Subcutaneous abdominal adipose tissue (tissue), 5 donors: ENCODE results near the gene GLT1D1.

Experiments
- H3K27ac ChIP-seq: one replicate; pipeline ENCODE4 v1.7.0; 2013; ENCODE audit warnings: low read depth, mild to moderate bottlenecking, inconsistent platforms, low read length, moderate library complexity
- H3K27me3 ChIP-seq, 5 donors: one replicate each; pipeline ENCODE4 v1.7.0; 2013; ENCODE audit warnings: low read length in 5 of 5, inconsistent platforms in 1 of 5; ENCODE audit not compliant: control insufficient read depth in 5 of 5, insufficient read depth in 4 of 5
- H3K36me3 ChIP-seq, 5 donors: one replicate each; pipeline ENCODE4 v1.7.0; 2013; ENCODE audit warnings: low read length in 5 of 5; ENCODE audit not compliant: control insufficient read depth in 5 of 5, insufficient read depth in 5 of 5
- H3K4me1 ChIP-seq, 5 donors: one replicate each; pipeline ENCODE4 v1.7.0; 2013; ENCODE audit warnings: low read length in 5 of 5, mild to moderate bottlenecking in 3 of 5, moderate library complexity in 1 of 5; ENCODE audit not compliant: control insufficient read depth in 5 of 5, insufficient read depth in 5 of 5
- H3K4me3 ChIP-seq, 5 donors: one replicate each; pipeline ENCODE4 v1.7.0; 2013; ENCODE audit warnings: low read length in 5 of 5, low read depth in 1 of 5
- H3K9ac ChIP-seq, 5 donors: one replicate each; pipeline ENCODE4 v1.7.0; 2013; ENCODE audit warnings: low read length in 5 of 5, mild to moderate bottlenecking in 4 of 5, moderate library complexity in 3 of 5
- H3K9me3 ChIP-seq, 5 donors: one replicate each; pipeline ENCODE4 v1.7.0; 2013; ENCODE audit warnings: low read length in 5 of 5; ENCODE audit not compliant: control insufficient read depth in 5 of 5
- donor health status: healthy.
- donor health status: healthy.
- donor health status: healthy.
- donor health status: healthy.
- donor health status: healthy.

The GLT1D1 gene

GRCh38 chr12:129005829-129006228, 152.6 kb downstream of the GLT1D1 start:
- H3K4me3 ChIP-seq, result no peak overlapping the region

DNA sequence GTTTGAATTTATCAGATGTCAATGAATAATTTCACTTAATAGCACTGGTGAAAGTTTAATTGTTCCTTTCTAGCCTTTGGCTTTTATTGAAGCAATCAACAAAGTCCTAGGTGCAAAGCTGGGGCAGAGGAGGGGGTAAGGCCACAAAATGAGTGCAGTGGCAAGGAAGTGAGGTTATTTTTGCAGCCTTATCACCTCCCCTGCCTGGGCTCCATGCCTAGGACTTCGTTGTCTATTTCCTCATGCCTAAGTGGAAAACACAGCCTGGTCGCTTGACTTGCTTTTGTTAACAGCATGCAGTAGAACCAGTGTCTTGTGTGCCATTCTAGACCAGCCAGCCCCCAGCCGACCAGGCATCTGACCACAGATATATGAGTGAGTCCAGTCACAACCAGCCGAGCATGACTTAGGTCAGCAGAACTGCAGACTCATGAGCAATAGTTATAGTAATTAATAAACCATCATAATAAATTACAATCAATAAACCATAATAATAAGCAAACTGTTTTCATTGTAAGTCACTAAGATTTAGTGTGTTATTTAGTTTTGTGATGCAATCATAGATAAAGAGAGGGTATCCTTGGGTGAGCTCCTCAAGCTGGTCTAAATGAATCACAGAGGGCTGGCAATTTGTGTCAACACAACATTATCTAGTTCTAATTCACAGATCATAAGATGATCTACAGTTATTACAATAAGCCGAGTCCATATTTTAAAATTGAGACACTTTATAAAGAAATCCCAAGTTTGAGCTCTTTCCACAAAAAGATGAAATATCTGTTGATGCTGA, 156.8 kb downstream of the GLT1D1 start:
- H3K9me3 ChIP-seq, result no peaks in the 10 kb centered on the region
- H3K9ac ChIP-seq, result no peak overlapping the region
- H3K36me3 ChIP-seq, result no peaks in the 10 kb centered on the region
- no peak overlapping the region for H3K27ac ChIP-seq
- H3K4me1 ChIP-seq, result no peaks in the 10 kb centered on the region
- H3K4me3 ChIP-seq, result no peak overlapping the region
- peaks cover 0 to 4% (median 0%) of the 10 kb centered on the region in 5 donors for H3K27me3 ChIP-seq

More at GRCh38 chr12:129005829-129006228, 152.6 kb downstream of the GLT1D1 start:
- peaks cover 0 to 4% (median 0%) of the 10 kb centered on the region in 5 donors for H3K27me3 ChIP-seq
- no peak overlapping the region for H3K9ac ChIP-seq
- no peaks in the 10 kb centered on the region for H3K36me3 ChIP-seq
- peaks cover 0 to 3% (median 0%) of the 10 kb centered on the region in 5 donors for H3K9me3 ChIP-seq
- no peak overlapping the region for H3K27ac ChIP-seq
- no peaks in the 10 kb centered on the region for H3K4me1 ChIP-seq

GRCh38 chr12:129016159-129016558, 162.9 kb downstream of the GLT1D1 start:
- H3K4me3 ChIP-seq, result peak overlapping the region in 1 of 5 donors; percentile 1
- no peaks in the 10 kb centered on the region for H3K36me3 ChIP-seq
- no peak overlapping the region for H3K9ac ChIP-seq
- H3K27me3 ChIP-seq, result peaks cover 0 to 6% (median 0%) of the 10 kb centered on the region in 5 donors
- H3K4me1 ChIP-seq, result no peaks in the 10 kb centered on the region
- no peak overlapping the region for H3K27ac ChIP-seq
- H3K9me3 ChIP-seq, result peaks cover 19 to 44% (median 32%) of the 10 kb centered on the region in 5 donors

GRCh38 chr12:129025055-129025454, 171.8 kb downstream of the GLT1D1 start:
- H3K4me3 ChIP-seq, result no peak overlapping the region
- no peak overlapping the region for H3K27ac ChIP-seq
- peaks cover 0 to 7% (median 2%) of the 10 kb centered on the region in 5 donors for H3K27me3 ChIP-seq
- H3K4me1 ChIP-seq, result peaks cover 0 to 4% (median 0%) of the 10 kb centered on the region in 5 donors
- H3K36me3 ChIP-seq, result no peaks in the 10 kb centered on the region
- peaks cover 4 to 10% (median 6%) of the 10 kb centered on the region in 5 donors for H3K9me3 ChIP-seq
- H3K9ac ChIP-seq, result no peak overlapping the region

DNA sequence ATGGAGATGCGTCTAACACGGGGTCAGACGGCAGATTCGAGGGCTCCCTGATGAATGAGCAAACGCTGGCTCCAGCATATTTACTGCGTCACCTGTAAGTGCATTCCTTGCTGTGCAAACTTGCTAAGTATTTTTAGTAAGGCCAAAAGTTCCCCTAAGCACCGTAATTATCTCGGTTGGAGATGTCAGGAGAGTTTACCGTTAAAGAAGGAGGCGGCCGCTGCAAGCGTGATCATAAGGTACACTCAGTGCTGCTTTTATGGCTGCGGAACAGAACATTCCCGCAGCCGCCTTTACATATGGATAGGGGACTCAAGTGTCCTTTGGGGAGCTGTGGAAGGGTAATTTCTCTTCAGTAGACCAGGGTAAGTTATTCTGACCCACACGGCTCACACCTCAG, 175.6 kb downstream of the GLT1D1 start:
- peaks cover 0 to 7% (median 2%) of the 10 kb centered on the region in 5 donors for H3K27me3 ChIP-seq
- H3K4me1 ChIP-seq, result peaks cover 0 to 4% (median 0%) of the 10 kb centered on the region in 5 donors
- H3K9ac ChIP-seq, result no peak overlapping the region
- no peaks in the 10 kb centered on the region for H3K9me3 ChIP-seq
- no peak overlapping the region for H3K4me3 ChIP-seq
- H3K27ac ChIP-seq, result no peak overlapping the region
- no peaks in the 10 kb centered on the region for H3K36me3 ChIP-seq
